ENCODE data around the gene NAAA. TPM values are rescaled to one million over a fixed set of nuclear protein-coding genes. Genes with fewer than 3 reads are reported as not detected.

NAAA gene
- total RNA-seq: 10 to 100 TPM; 24.2 to 80.7 (median 41.9) TPM
- long read RNA-seq, transcript NAAA-201 (11 exons, 1,900 nt): major isoform, 11 of 20 reads
- long read RNA-seq, partial matches to known transcripts: 1 of 20 reads
- long read RNA-seq, other reads (novel, unspliced or antisense): 5 of 20 reads

- ATAC-seq (peak; percentile 95 to 98 (median 96)), DNase-seq (peak; percentile 93 to 95 (median 95))
- Histone ChIP-seq H3K27me3 (no peaks in the 10 kb centered on the region), H3K9me3 (no peaks in the 10 kb centered on the region), H3K4me1 (peaks cover 0 to 2% (median under 1%) of the 10 kb centered on the region in 4 donors), H3K27ac (peak within 1 kb of the TSS; percentile 72 to 89 (median 76)), H3K36me3 (peaks cover 0 to 11% (median 0%) of the 10 kb centered on the region in 4 donors), H3K4me3 (peak within 1 kb of the TSS; percentile 88 to 93 (median 89))
- peak; percentile 77 for TF ChIP-seq POLR2A (IDR thresholded peaks at IDR 0.05)
- TF ChIP-seq CTCF (IDR thresholded peaks at IDR 0.05): peak; percentile 20 to 80 (median 63)
- WGBS (ENCODE audit: insufficient coverage, low coverage, low lambda C conversion rate, missing lambda C conversion rate): 0% methylated on average over 7 of the region's 66 CpGs
- intact Hi-C loops (cut with DNase I): no loop called here
These were observed at the start of gene NAAA for GRCh38 chr4:75940692-75941253. Gene NAAA (minus strand): TSS chr4:75941013. CDS start chr4:75940949, 64 bp downstream.

GRCh38 chr4:75989846-75990528 is 49.2 kb upstream of the NAAA start:
- peak overlapping the region in 2 of 3 donors; percentile 30 to 39 for H3K27ac ChIP-seq
- peaks cover 0 to 17% (median 8%) of the 10 kb centered on the region in 4 donors for H3K4me1 ChIP-seq
- peak; percentile 8 to 29 (median 20) for ATAC-seq
- no peaks in the 10 kb centered on the region for H3K36me3 ChIP-seq
- H3K4me3 ChIP-seq: peak overlapping the region; percentile 78 to 91 (median 87)
- no peaks in the 10 kb centered on the region for H3K27me3 ChIP-seq
- DNase-seq: no peak
- WGBS (ENCODE audit: insufficient coverage, low coverage, low lambda C conversion rate, missing lambda C conversion rate): under 1% methylated on average over 20 of the region's 20 CpGs
- intact Hi-C loops (cut with DNase I): loop anchor here (5.0 to 10.0 kb wide), 2 partner anchors 75 to 78 kb away; no protein-coding TSS in a partner anchor
- no peaks in the 10 kb centered on the region for H3K9me3 ChIP-seq
- no peak for TF ChIP-seq CTCF (IDR thresholded peaks at IDR 0.05)
- no peak for TF ChIP-seq POLR2A (IDR thresholded peaks at IDR 0.05)

GRCh38 chr4:75985116-75985515 is 44.3 kb upstream of the NAAA start:
- H3K27me3 ChIP-seq: no peaks in the 10 kb centered on the region
- 97% methylated on average over 3 of the region's 3 CpGs for WGBS (ENCODE audit: insufficient coverage, low coverage, low lambda C conversion rate, missing lambda C conversion rate)
- H3K4me1 ChIP-seq: peaks cover 0 to 15% (median 7%) of the 10 kb centered on the region in 4 donors
- intact Hi-C loops (cut with DNase I): loop anchor here in 1 of 2 donors (5.0 kb wide), 1 partner anchor 73 kb away; no protein-coding TSS in a partner anchor
- H3K9me3 ChIP-seq: no peaks in the 10 kb centered on the region
- H3K4me3 ChIP-seq: no peak overlapping the region
- H3K27ac ChIP-seq: no peak overlapping the region
- peaks cover 0 to 22% (median 3%) of the 10 kb centered on the region in 4 donors for H3K36me3 ChIP-seq
- no peak for DNase-seq
- no peak for ATAC-seq
- TF ChIP-seq CTCF (IDR thresholded peaks at IDR 0.05) (no peak), POLR2A (IDR thresholded peaks at IDR 0.05) (no peak)

DNA sequence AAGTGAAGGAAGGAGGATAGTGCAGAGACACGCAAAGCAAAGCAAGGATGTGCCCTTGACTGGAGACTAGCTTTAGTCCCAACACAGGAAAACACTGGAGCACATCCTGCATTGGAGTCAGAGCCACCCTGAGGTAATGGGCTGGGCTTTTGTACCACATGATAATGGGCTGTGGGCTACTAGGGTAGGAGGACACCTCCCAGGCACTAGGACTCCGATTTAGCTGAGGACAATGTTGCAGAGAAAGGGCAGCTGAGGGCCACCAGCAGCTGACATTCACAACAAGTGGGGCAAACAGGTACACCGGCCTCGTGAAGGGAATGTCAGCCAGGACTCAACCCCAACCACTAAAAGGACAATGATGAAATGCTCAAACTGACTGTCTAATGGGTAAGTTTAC is 39.8 kb upstream of the NAAA start:
- DNase-seq (no peak), ATAC-seq (no peak)
- intact Hi-C loops (cut with DNase I): no loop called here
- no peak overlapping the region for H3K27ac ChIP-seq
- WGBS (ENCODE audit: insufficient coverage, low coverage, low lambda C conversion rate, missing lambda C conversion rate): 86% methylated on average over 2 of the region's 4 CpGs
- no peak overlapping the region for H3K4me3 ChIP-seq
- TF ChIP-seq POLR2A (IDR thresholded peaks at IDR 0.05) (no peak), CTCF (IDR thresholded peaks at IDR 0.05) (no peak)
- H3K9me3 ChIP-seq: no peaks in the 10 kb centered on the region
- H3K27me3 ChIP-seq: no peaks in the 10 kb centered on the region
- H3K4me1 ChIP-seq: no peaks in the 10 kb centered on the region
- peaks cover 0 to 43% (median 21%) of the 10 kb centered on the region in 4 donors for H3K36me3 ChIP-seq

Data from right lobe of liver (tissue), 6 donors.